Activated T-cell treated with anti-CD3 and anti-CD28 coated beads for 4 hours (primary cell): ENCODE measurements around the gene AFAP1.
"Not testable (repeated sequence)": the region's sequence is repeated elsewhere in the genome, so short reads cannot be mapped to it uniquely, and the experiment has no call there.

Source experiments
- DNase-seq: peaks from one replicate; pipeline ENCODE4 v3.0.0-alpha.2; 2020

AFAP1 gene

GRCh38 chr4:7944599-7945220 is 5.0 kb upstream of the AFAP1 start:
- no peak for DNase-seq

- not testable (repeated sequence) for DNase-seq
Observed at GRCh38 chr4:7943688-7944087, 4.0 kb upstream of the AFAP1 start.

- DNase-seq, result no peak
Observed at GRCh38 chr4:7943211-7943610, 3.5 kb upstream of the AFAP1 start.

GRCh38 chr4:7941965-7942496 is 2.4 kb upstream of the AFAP1 start:
- no peak for DNase-seq

GRCh38 chr4:7941111-7941964 is 1.7 kb upstream of the AFAP1 start:
- DNase-seq, result no peak

GRCh38 chr4:7938609-7939376 is 868 bp downstream of the AFAP1 start:
- no peak for DNase-seq

- DNase-seq, result no peak
Observed at GRCh38 chr4:7938266-7938608, 1.4 kb downstream of the AFAP1 start.

GRCh38 chr4:7937006-7937405 is 2.7 kb downstream of the AFAP1 start:
- no peak for DNase-seq

GRCh38 chr4:7933651-7934510 is 5.8 kb downstream of the AFAP1 start:
- no peak for DNase-seq

GRCh38 chr4:7932287-7932686 is 7.4 kb downstream of the AFAP1 start:
- DNase-seq, result no peak

- DNase-seq, result no peak
Observed at GRCh38 chr4:7929118-7929951, 10.3 kb downstream of the AFAP1 start.

- no peak for DNase-seq
Observed at GRCh38 chr4:7928711-7929110, 10.9 kb downstream of the AFAP1 start.

GRCh38 chr4:7926822-7927221 is 12.8 kb downstream of the AFAP1 start:
- no peak for DNase-seq

- no peak for DNase-seq
Observed at GRCh38 chr4:7924570-7924969, 15.1 kb downstream of the AFAP1 start.

- DNase-seq, result no peak
Observed at GRCh38 chr4:7924163-7924562, 15.5 kb downstream of the AFAP1 start.

GRCh38 chr4:7922466-7922865 is 17.2 kb downstream of the AFAP1 start:
- no peak for DNase-seq

GRCh38 chr4:7918981-7919380 is 20.7 kb downstream of the AFAP1 start:
- DNase-seq, result no peak

GRCh38 chr4:7918187-7918586 is 21.5 kb downstream of the AFAP1 start:
- DNase-seq, result not testable (repeated sequence)

GRCh38 chr4:7917669-7918068 is 22.0 kb downstream of the AFAP1 start:
- DNase-seq, result no peak

GRCh38 chr4:7915875-7916242 is 23.8 kb downstream of the AFAP1 start:
- DNase-seq, result no peak

GRCh38 chr4:7912826-7913225 is 26.8 kb downstream of the AFAP1 start:
- DNase-seq, result no peak
